ENCODE results near the gene HDAC4.

DNA sequence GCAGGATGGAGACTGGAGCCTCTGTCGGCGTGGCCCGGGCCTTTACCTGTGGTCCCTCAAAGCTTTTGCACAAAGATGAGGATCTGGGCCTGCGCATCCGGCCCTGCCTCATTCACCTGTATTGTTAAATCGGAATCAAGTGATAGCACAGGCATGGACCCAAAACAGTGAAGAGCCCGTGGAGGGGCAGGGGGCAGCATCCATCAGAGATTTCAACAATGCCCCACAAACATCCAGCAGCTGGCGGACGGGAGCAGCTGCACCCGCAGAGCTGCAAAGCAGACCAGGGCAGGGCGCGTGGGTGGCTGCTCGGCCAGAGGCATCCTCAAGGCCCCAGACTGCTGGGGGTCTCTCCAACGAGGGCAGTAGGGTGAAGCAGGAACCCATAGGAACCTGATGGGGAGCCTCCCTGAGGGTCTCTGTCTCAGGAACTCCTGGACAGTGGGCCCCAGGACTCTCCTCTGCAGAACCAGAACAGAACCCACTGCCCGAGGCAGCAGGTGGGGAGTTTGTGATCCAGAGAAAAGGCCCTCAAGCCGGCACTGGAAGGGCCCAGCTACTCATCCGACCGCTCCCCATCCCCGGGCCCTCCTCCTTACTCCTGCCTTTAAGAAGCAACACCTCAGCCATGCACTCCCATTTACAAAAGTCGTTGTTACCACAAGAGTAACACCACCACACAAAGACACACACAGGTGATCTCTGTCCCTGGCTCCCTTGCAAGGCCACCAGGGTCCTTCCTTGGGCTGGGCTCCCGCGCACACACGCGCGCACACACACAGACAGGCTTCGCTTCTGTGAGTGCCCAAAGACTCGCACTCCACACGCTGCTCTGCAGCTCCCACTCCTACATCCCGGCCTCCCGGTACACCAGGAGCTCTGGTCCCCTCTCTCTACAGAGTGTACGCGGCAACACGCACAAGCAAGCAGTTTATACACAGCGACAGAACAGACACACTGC lies 28.8 kb downstream of the HDAC4 start:
- TF ChIP-seq, protein P1, sequence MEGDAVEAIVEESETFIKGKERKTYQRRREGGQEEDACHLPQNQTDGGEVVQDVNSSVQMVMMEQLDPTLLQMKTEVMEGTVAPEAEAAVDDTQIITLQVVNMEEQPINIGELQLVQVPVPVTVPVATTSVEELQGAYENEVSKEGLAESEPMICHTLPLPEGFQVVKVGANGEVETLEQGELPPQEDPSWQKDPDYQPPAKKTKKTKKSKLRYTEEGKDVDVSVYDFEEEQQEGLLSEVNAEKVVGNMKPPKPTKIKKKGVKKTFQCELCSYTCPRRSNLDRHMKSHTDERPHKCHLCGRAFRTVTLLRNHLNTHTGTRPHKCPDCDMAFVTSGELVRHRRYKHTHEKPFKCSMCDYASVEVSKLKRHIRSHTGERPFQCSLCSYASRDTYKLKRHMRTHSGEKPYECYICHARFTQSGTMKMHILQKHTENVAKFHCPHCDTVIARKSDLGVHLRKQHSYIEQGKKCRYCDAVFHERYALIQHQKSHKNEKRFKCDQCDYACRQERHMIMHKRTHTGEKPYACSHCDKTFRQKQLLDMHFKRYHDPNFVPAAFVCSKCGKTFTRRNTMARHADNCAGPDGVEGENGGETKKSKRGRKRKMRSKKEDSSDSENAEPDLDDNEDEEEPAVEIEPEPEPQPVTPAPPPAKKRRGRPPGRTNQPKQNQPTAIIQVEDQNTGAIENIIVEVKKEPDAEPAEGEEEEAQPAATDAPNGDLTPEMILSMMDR (IDR thresholded peaks at IDR 0.05): no peak
- no peak for TF ChIP-seq POLR2A (IDR thresholded peaks at IDR 0.05)
